HepG2 (cell line): ENCODE results near the gene RGS6. TPM values are rescaled to one million over a fixed set of nuclear protein-coding genes. Genes with fewer than 3 reads are reported as not detected.

ENCODE experiments used
- ATAC-seq: fragments of 200-7000 bp; cut with Tn5 transposase; 3 replicates; pipeline ENCODE4 v1.9.1; 2020; ENCODE audit warnings: mild to moderate bottlenecking, moderate library complexity
- BruUV-seq: library from RNA; stranded (reverse); fragments of 400-500 nt; replicated peaks from 2 replicates; lab custom pipeline; 2021; lab: Mats Ljungman, UMichigan
- CTCF ChIA-PET: fragments of 300-600 bp; formaldehyde crosslinking; extraction: SDS; loops from one replicate; lab custom pipeline; 2021; ENCODE audit warnings: low total read pairs, inconsistent platforms, low intra/inter-chr PET ratio; lab: Yijun Ruan, JAX
- POLR2A ChIA-PET: fragments of 350-600 bp; sonication (Branson Sonifier 250); formaldehyde crosslinking; loops from one replicate; lab custom pipeline; 2020; ENCODE audit warnings: antibody characterized with exemption, inconsistent platforms; lab: Yijun Ruan, JAX
- DNase-seq: peaks from one replicate; pipeline ENCODE4 v3.0.0-alpha.2; 2015; ENCODE audit warnings: low spot score
- FAIRE-seq: peaks from 3 replicates; lab custom pipeline; 2011; peaks lifted over from hg19 to GRCh38; lab: Jason Lieb, UNC
- H2AFZ ChIP-seq: one replicate; pipeline ENCODE4 v1.6.1; 2011; ENCODE audit warnings: low read length, inconsistent platforms
- H3K27ac ChIP-seq: fragments of 300-600 bp; 3 replicates; pipeline ENCODE4 v1.8.0; 2011; ENCODE audit warnings: mixed run types, mild to moderate bottlenecking, mixed read lengths, low read length, inconsistent platforms; ENCODE audit not compliant: insufficient read depth; ENCODE audit errors: extremely low read length
- H3K27me3 ChIP-seq, 2 experiments: fragments of 200-600 bp in 1 of 2; 2 replicates in 1 of 2; 3 replicates in 1 of 2; pipeline versions ENCODE4 v1.6.0 to v1.8.0; 2011; ENCODE audit warnings: low read length in 2 of 2, mild to moderate bottlenecking in 2 of 2, moderate library complexity in 2 of 2, inconsistent platforms in 1 of 2; ENCODE audit not compliant: insufficient read depth in 2 of 2, control insufficient read depth in 1 of 2
- H3K36me3 ChIP-seq, 2 experiments: fragments of 200-600 bp in 1 of 2; replicated peaks in 1 of 2; 2 replicates in 1 of 2; 3 replicates in 1 of 2; pipeline versions ENCODE4 v1.5.1 to v1.8.0; 2011; ENCODE audit warnings: low read length in 2 of 2, inconsistent platforms in 1 of 2; ENCODE audit not compliant: insufficient read depth in 2 of 2, control insufficient read depth in 1 of 2
- H3K4me1 ChIP-seq: 2 replicates; pipeline ENCODE4 v1.5.1; 2012; ENCODE audit warnings: low read length, inconsistent platforms; ENCODE audit not compliant: insufficient read depth
- H3K4me2 ChIP-seq: 2 replicates; pipeline ENCODE4 v1.6.0; 2011; ENCODE audit warnings: low read depth, low read length, inconsistent platforms
- H3K4me3 ChIP-seq, 3 experiments: fragments of 200-600 bp in 1 of 3; sonication (generic), shearing (Covaris generic) in 1 of 3; replicated peaks in 1 of 3; 2 replicates each; pipeline ENCODE4 v1.5.1; 2011 to 2016; ENCODE audit warnings: low read length in 3 of 3, inconsistent platforms in 2 of 3, low read depth in 2 of 3, mild to moderate bottlenecking in 2 of 3, control low read depth in 1 of 3, mixed read lengths in 1 of 3; ENCODE audit not compliant: insufficient read depth in 1 of 3
- H3K79me2 ChIP-seq: one replicate; pipeline ENCODE4 v1.6.1; 2011; ENCODE audit warnings: low read length, inconsistent platforms; ENCODE audit not compliant: insufficient read depth
- H3K9ac ChIP-seq: 2 replicates; pipeline ENCODE4 v1.6.0; 2011; ENCODE audit warnings: mild to moderate bottlenecking, low read depth, low read length, inconsistent platforms; ENCODE audit not compliant: insufficient read depth
- H3K9me3 ChIP-seq: 2 replicates; pipeline ENCODE4 v1.5.1; 2012; ENCODE audit warnings: mild to moderate bottlenecking, low read length
- H4K20me1 ChIP-seq: 2 replicates; pipeline ENCODE4 v1.6.0; 2011; ENCODE audit warnings: inconsistent platforms, mild to moderate bottlenecking, low read length, moderate library complexity; ENCODE audit not compliant: insufficient read depth
- CC2D1A ChIP-seq: sonication (generic); formaldehyde crosslinking; IDR thresholded peaks from 2 replicates; pipeline ENCODE4 v1.8.1; 2023; ENCODE audit warnings: mild to moderate bottlenecking, missing genetic modification reagents
- CHD4 ChIP-seq: fragments of 200-600 bp; sonication (generic); IDR thresholded peaks from 2 replicates; pipeline ENCODE4 v1.7.0; 2017; ENCODE audit warnings: mild to moderate bottlenecking, low read length, borderline replicate concordance
- FOXK1 ChIP-seq: sonication (generic); formaldehyde crosslinking; IDR thresholded peaks from 2 replicates; pipeline ENCODE4 v1.4.0; 2020; ENCODE audit warnings: low read depth, missing genetic modification reagents, borderline replicate concordance
- GPN1 ChIP-seq: sonication (generic); formaldehyde crosslinking; IDR thresholded peaks from 2 replicates; pipeline ENCODE4 v1.5.1; 2020; ENCODE audit warnings: missing genetic modification reagents, borderline replicate concordance
- HDAC2 ChIP-seq: sonication (generic); formaldehyde crosslinking; IDR thresholded peaks from 2 replicates; pipeline ENCODE4 v1.4.0; 2020; ENCODE audit warnings: missing genetic modification reagents
- ISL2 ChIP-seq: sonication (generic); formaldehyde crosslinking; IDR thresholded peaks from 2 replicates; pipeline ENCODE4 v1.5.0; 2020; ENCODE audit warnings: missing genetic modification reagents
- MAFG ChIP-seq: sonication (generic); formaldehyde crosslinking; IDR thresholded peaks from 2 replicates; pipeline ENCODE4 v1.5.1; 2020; ENCODE audit warnings: mild to moderate bottlenecking, missing genetic modification reagents
- NONO ChIP-seq, 2 experiments: fragments of 450-650 bp in 1 of 2; sonication (generic) in 1 of 2; formaldehyde crosslinking in 1 of 2; IDR thresholded peaks in 1 of 2; conservative IDR thresholded peaks in 1 of 2; 2 replicates each; pipeline versions ENCODE4 v1.6.1 to v1.8.0; 2017 to 2022; ENCODE audit warnings: mild to moderate bottlenecking in 1 of 2, missing genetic modification reagents in 1 of 2, moderate library complexity in 1 of 2
- PCBP2 ChIP-seq: fragments of 200-400 bp; formaldehyde crosslinking; optimal IDR thresholded peaks from 2 replicates; pipeline ENCODE3; 2018; ENCODE audit warnings: low read length, low read depth; ENCODE audit not compliant: poor library complexity, severe bottlenecking
- THYN1 ChIP-seq: sonication (generic); formaldehyde crosslinking; IDR thresholded peaks from 2 replicates; pipeline ENCODE4 v1.8.1; 2023; ENCODE audit warnings: low read depth, mild to moderate bottlenecking, moderate library complexity, missing genetic modification reagents, borderline replicate concordance
- ZNF569 ChIP-seq: sonication (generic); formaldehyde crosslinking; IDR thresholded peaks from 2 replicates; pipeline ENCODE4 v1.5.0; 2020; ENCODE audit warnings: mild to moderate bottlenecking, missing genetic modification reagents, moderate library complexity, borderline replicate concordance
- ZNF724P ChIP-seq: sonication (generic); formaldehyde crosslinking; IDR thresholded peaks from 2 replicates; pipeline ENCODE4 v1.8.0; 2022; ENCODE audit warnings: missing genetic modification reagents, borderline replicate concordance
- WGBS: methylation state at CpG from one replicate; pipeline ENCODE4 v1.1.6; 2017; ENCODE audit warnings: low lambda C conversion rate; 5-methylcytosine and 5-hydroxymethylcytosine counted together
- in situ Hi-C: cut with HindIII; loops from 2 replicates; pipeline ENCODE4 v1.10.0; 2017; ENCODE audit warnings: low pct_unique_long_range_greater_than_20kb; ENCODE audit not compliant: extremely low pct_ligation_motif_present
- intact Hi-C: fragments of 100-400 bp; cut with micrococcal nuclease; formaldehyde crosslinking; loops from one replicate; pipeline ENCODE4 v1.10.0; 2022; ENCODE audit not compliant: unreplicated experiment
- polyA plus RNA-seq, 8 experiments: library from polyadenylated mRNA; depleted of rRNA in 3 of 8; stranded (reverse) in 7 of 8; unstranded in 1 of 8; fragments of >200 nt; fragmentation: Illumina TruSeq in 4 of 8; extraction: Trizol in 4 of 8; gene quantifications; 2 replicates each; pipeline versions ENCODE4 v1.2.1 to v1.2.3, GENCODE V29; 2011 to 2016; ENCODE audit warnings: low read depth in 4 of 8, missing spikeins in 1 of 8, mixed read lengths in 1 of 8; ENCODE audit not compliant: insufficient read depth in 1 of 8
- total RNA-seq, 5 experiments: library from RNA; depleted of rRNA; stranded (reverse); fragments of >200 nt; fragmentation: Illumina TruSeq; extraction: Trizol; gene quantifications; 2 replicates each; pipeline ENCODE4 v1.2.3, GENCODE V29; 2016; ENCODE audit warnings: low read depth in 1 of 5
- TF ChIP-seq, protein P1 (sequence below): IDR thresholded peaks from 2 replicates; pipeline ENCODE4 v1.6.1; 2016; ENCODE audit warnings: low read depth
- TF ChIP-seq, protein P2 (sequence below): sonication (generic); formaldehyde crosslinking; IDR thresholded peaks from 2 replicates; pipeline ENCODE4 v1.8.1; 2022; ENCODE audit warnings: mild to moderate bottlenecking, missing genetic modification reagents
- TF ChIP-seq, protein P3 (sequence below): IDR thresholded peaks from 2 replicates; pipeline ENCODE4 v1.6.1; 2012; ENCODE audit warnings: inconsistent platforms
- TF ChIP-seq, protein P4 (sequence below): IDR thresholded peaks from 2 replicates; pipeline ENCODE4 v1.6.1; 2016; ENCODE audit warnings: missing biosample characterization, missing genetic modification reagents, low read depth

The RGS6 gene
- total and polyA plus RNA-seq, 2 of the 13 experiments (the other 11 are each of a cell fraction or from before 2014, with no cell fraction given) = not detected

DNA sequence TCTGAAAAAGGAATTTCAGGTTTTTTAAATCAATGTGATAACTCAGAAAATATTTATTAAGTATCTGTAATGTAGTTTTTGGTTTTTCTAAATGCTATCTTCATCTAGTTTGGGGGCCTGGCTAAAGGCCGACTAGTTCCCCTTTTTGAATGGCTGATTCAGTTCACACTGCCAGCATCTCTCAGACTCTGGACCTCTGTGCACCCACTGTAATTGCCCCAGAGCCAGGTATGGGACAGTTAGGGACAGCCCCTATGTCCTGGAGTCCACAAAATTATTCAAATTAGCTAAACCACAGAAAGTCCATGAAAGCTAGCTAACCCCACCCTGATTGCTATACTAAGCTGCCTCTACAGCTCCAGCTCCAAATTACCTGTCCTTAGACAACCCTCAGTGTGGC is 49.1 kb upstream of the RGS6 start (continued):
- TF ChIP-seq, protein P1, sequence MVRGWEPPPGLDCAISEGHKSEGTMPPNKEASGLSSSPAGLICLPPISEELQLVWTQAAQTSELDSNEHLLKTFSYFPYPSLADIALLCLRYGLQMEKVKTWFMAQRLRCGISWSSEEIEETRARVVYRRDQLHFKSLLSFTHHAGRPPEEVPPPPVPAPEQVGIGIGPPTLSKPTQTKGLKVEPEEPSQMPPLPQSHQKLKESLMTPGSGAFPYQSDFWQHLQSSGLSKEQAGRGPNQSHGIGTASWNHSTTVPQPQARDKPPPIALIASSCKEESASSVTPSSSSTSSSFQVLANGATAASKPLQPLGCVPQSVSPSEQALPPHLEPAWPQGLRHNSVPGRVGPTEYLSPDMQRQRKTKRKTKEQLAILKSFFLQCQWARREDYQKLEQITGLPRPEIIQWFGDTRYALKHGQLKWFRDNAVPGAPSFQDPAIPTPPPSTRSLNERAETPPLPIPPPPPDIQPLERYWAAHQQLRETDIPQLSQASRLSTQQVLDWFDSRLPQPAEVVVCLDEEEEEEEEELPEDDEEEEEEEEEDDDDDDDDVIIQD (CRISPR knock-in tag) = no peak
- TF ChIP-seq, protein P2, sequence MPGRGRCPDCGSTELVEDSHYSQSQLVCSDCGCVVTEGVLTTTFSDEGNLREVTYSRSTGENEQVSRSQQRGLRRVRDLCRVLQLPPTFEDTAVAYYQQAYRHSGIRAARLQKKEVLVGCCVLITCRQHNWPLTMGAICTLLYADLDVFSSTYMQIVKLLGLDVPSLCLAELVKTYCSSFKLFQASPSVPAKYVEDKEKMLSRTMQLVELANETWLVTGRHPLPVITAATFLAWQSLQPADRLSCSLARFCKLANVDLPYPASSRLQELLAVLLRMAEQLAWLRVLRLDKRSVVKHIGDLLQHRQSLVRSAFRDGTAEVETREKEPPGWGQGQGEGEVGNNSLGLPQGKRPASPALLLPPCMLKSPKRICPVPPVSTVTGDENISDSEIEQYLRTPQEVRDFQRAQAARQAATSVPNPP (CRISPR knock-in tag) = no peak

DNA sequence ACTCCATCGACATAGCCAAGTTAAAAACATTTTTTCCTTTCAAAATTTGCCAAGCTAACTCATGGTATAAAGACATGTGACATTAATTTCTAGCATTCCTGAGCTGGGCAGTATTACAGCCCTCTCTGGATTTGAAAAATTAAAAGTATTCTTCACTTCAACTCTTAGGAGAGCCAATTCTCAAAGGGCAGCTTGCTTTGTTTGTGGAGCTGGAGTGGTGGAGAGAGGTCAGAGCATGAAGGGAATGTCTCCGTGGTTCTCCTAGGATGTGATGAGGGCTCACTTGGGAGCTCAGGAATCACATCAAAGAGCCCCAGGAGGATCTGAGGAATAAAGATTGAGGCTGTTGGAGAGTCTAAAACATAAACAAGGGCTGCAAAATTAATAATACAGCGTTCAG is 46.9 kb upstream of the RGS6 start:
- intact Hi-C loops = no loop called here
- Histone ChIP-seq H3K4me1 (no peaks in the 10 kb centered on the region), H3K4me3 (no peak overlapping the region), H3K4me2 (no peak overlapping the region), H3K9me3 (no peaks in the 10 kb centered on the region), H2AFZ (no peak overlapping the region), H3K79me2 (no peaks in the 10 kb centered on the region), H3K27me3 (no peaks in the 10 kb centered on the region), H3K27ac (no peak overlapping the region), H3K36me3 (no peaks in the 10 kb centered on the region), H4K20me1 (no peaks in the 10 kb centered on the region), H3K9ac (no peak overlapping the region)
- ChIA-PET POLR2A (no interaction called here), CTCF (no interaction called here)
- FAIRE-seq (no peak), ATAC-seq (no peak), DNase-seq (no peak)
- 2% methylated on average over 3 of the region's 3 CpGs for WGBS
- no TSS peak for BruUV-seq
- in situ Hi-C loops = no loop called here
- TF ChIP-seq, protein P3, sequence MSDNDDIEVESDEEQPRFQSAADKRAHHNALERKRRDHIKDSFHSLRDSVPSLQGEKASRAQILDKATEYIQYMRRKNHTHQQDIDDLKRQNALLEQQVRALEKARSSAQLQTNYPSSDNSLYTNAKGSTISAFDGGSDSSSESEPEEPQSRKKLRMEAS = no peak
- TF ChIP-seq, protein P4, sequence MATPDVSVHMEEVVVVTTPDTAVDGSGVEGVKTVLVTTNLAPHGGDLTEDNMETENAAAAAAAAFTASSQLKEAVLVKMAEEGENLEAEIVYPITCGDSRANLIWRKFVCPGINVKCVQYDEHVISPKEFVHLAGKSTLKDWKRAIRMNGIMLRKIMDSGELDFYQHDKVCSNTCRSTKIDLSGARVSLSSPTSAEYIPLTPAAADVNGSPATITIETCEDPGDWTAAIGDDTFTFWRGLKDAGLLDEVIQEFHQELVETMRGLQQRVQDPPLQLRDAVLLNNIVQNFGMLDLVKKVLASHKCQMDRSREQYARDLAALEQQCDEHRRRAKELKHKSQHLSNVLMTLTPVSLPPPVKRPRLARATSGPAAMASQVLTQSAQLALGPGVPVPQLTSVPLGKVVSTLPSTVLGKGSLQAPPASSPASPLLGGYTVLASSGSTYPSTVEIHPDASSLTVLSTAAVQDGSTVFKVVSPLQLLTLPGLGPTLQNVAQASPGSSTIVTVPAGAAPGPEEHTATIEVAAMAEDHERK (CRISPR knock-in tag) = no peak
- TF ChIP-seq PCBP2 (no peak), NONO (IDR thresholded peaks at IDR 0.05) (no peak), NONO (CRISPR knock-in tag; conservative IDR thresholded peaks at IDR 0.05) (no peak), CHD4 (no peak), ZNF724P (no peak), GPN1 (CRISPR knock-in tag) (no peak), ISL2 (CRISPR knock-in tag) (no peak), CC2D1A (CRISPR knock-in tag) (no peak), MAFG (CRISPR knock-in tag) (no peak), FOXK1 (CRISPR knock-in tag) (no peak), HDAC2 (CRISPR knock-in tag) (no peak), THYN1 (CRISPR knock-in tag) (no peak), ZNF569 (CRISPR knock-in tag) (no peak)
